HG03565 (cell line): ENCODE measurements around the gene CLEC2B.

Experiments used
- ATAC-seq: cut with Tn5 transposase; IDR thresholded peaks from one replicate; pipeline ENCODE4 v1.9.1; 2021; ENCODE audit warnings: mild to moderate bottlenecking, moderate library complexity; ENCODE audit not compliant: unreplicated experiment

The CLEC2B gene

GRCh38 chr12:9810671-9811070, 58.5 kb downstream of the CLEC2B start:
- ATAC-seq, result no peak

GRCh38 chr12:9809866-9810265, 59.3 kb downstream of the CLEC2B start:
- no peak for ATAC-seq

GRCh38 chr12:9809338-9809737, 59.8 kb downstream of the CLEC2B start:
- no peak for ATAC-seq

- no peak for ATAC-seq
These were observed 60.6 kb downstream of the CLEC2B start for GRCh38 chr12:9808504-9808903.

GRCh38 chr12:9806714-9807113, 62.4 kb downstream of the CLEC2B start:
- ATAC-seq, result no peak

GRCh38 chr12:9805883-9806282, 63.3 kb downstream of the CLEC2B start:
- no peak for ATAC-seq
